Stomach smooth muscle (tissue), 2 donors: ENCODE data around the gene CNN2.

Source experiments
- H3K27ac ChIP-seq: one replicate; pipeline ENCODE4 v1.7.0; 2013; ENCODE audit warnings: mild to moderate bottlenecking, low read length, inconsistent platforms
- H3K27me3 ChIP-seq, 2 donors: one replicate each; pipeline ENCODE4 v1.7.0; 2013; ENCODE audit warnings: low read length in 2 of 2; ENCODE audit not compliant: insufficient read depth in 2 of 2, control insufficient read depth in 1 of 2
- H3K36me3 ChIP-seq, 2 donors: one replicate each; pipeline ENCODE4 v1.7.0; 2013; ENCODE audit warnings: low read length in 2 of 2; ENCODE audit not compliant: control insufficient read depth in 2 of 2, insufficient read depth in 2 of 2
- H3K4me1 ChIP-seq: one replicate; pipeline ENCODE4 v1.7.0; 2013; ENCODE audit warnings: low read length; ENCODE audit not compliant: control insufficient read depth, insufficient read depth
- H3K4me3 ChIP-seq, 2 donors: one replicate each; pipeline ENCODE4 v1.7.0; 2013; ENCODE audit warnings: low read length in 2 of 2
- H3K9ac ChIP-seq, 2 donors: one replicate each; pipeline ENCODE4 v1.7.0; 2013; ENCODE audit warnings: low read length in 2 of 2, mild to moderate bottlenecking in 1 of 2
- H3K9me3 ChIP-seq, 2 donors: one replicate each; pipeline ENCODE4 v1.7.0; 2013; ENCODE audit warnings: low read length in 2 of 2; ENCODE audit not compliant: control insufficient read depth in 2 of 2
- donor health status: healthy.
- donor health status: Pancreatic carcinoma.

Gene CNN2

GRCh38 chr19:1004803-1005664 lies 21.4 kb upstream of the CNN2 start:
- Histone ChIP-seq H3K9me3 (no peaks in the 10 kb centered on the region), H3K4me3 (no peak overlapping the region), H3K9ac (no peak overlapping the region), H3K36me3 (no peaks in the 10 kb centered on the region), H3K4me1 (peaks cover 9% of the 10 kb centered on the region), H3K27ac (no peak overlapping the region), H3K27me3 (peaks cover 14 to 21% of the 10 kb centered on the region in 2 donors)

- Histone ChIP-seq H3K9ac (no peak overlapping the region), H3K4me1 (peaks cover under 1% of the 10 kb centered on the region), H3K4me3 (no peak overlapping the region), H3K27me3 (peaks cover 5 to 8% of the 10 kb centered on the region in 2 donors), H3K36me3 (peaks cover 0 to 3% of the 10 kb centered on the region in 2 donors), H3K27ac (no peak overlapping the region), H3K9me3 (no peaks in the 10 kb centered on the region)
Observed at GRCh38 chr19:1006711-1007398, 19.6 kb upstream of the CNN2 start.

- Histone ChIP-seq H3K27me3 (peaks cover 2 to 4% of the 10 kb centered on the region in 2 donors), H3K9ac (no peak overlapping the region), H3K9me3 (no peaks in the 10 kb centered on the region), H3K27ac (no peak overlapping the region), H3K4me1 (peaks cover 3% of the 10 kb centered on the region), H3K36me3 (peaks cover 3 to 6% of the 10 kb centered on the region in 2 donors), H3K4me3 (no peak overlapping the region)
Observed at GRCh38 chr19:1007399-1008251, 18.8 kb upstream of the CNN2 start.

GRCh38 chr19:1008268-1009040 lies 18.0 kb upstream of the CNN2 start:
- no peak overlapping the region for H3K27ac ChIP-seq
- no peak overlapping the region for H3K4me3 ChIP-seq
- H3K36me3 ChIP-seq, result peaks cover 3 to 10% of the 10 kb centered on the region in 2 donors
- peaks cover 6% of the 10 kb centered on the region for H3K4me1 ChIP-seq
- H3K9me3 ChIP-seq, result no peaks in the 10 kb centered on the region
- peaks cover 0 to 1% of the 10 kb centered on the region in 2 donors for H3K27me3 ChIP-seq
- no peak overlapping the region for H3K9ac ChIP-seq

- H3K9me3 ChIP-seq, result no peaks in the 10 kb centered on the region
- H3K27me3 ChIP-seq, result no peaks in the 10 kb centered on the region
- H3K9ac ChIP-seq, result no peak overlapping the region
- no peak overlapping the region for H3K4me3 ChIP-seq
- peaks cover 7 to 14% of the 10 kb centered on the region in 2 donors for H3K36me3 ChIP-seq
- H3K4me1 ChIP-seq, result peaks cover 9% of the 10 kb centered on the region
- H3K27ac ChIP-seq, result no peak overlapping the region
Observed at GRCh38 chr19:1009041-1009980, 17.1 kb upstream of the CNN2 start.

GRCh38 chr19:1009981-1010538 lies 16.3 kb upstream of the CNN2 start:
- H3K36me3 ChIP-seq, result peaks cover 7 to 14% of the 10 kb centered on the region in 2 donors
- no peak overlapping the region for H3K4me3 ChIP-seq
- peaks cover 9% of the 10 kb centered on the region for H3K4me1 ChIP-seq
- H3K9me3 ChIP-seq, result no peaks in the 10 kb centered on the region
- no peaks in the 10 kb centered on the region for H3K27me3 ChIP-seq
- H3K9ac ChIP-seq, result no peak overlapping the region
- no peak overlapping the region for H3K27ac ChIP-seq

GRCh38 chr19:1010586-1011510 lies 15.6 kb upstream of the CNN2 start:
- H3K27me3 ChIP-seq, result no peaks in the 10 kb centered on the region
- peaks cover 7 to 14% of the 10 kb centered on the region in 2 donors for H3K36me3 ChIP-seq
- no peaks in the 10 kb centered on the region for H3K9me3 ChIP-seq
- no peak overlapping the region for H3K27ac ChIP-seq
- no peak overlapping the region for H3K9ac ChIP-seq
- H3K4me3 ChIP-seq, result no peak overlapping the region
- H3K4me1 ChIP-seq, result peaks cover 17% of the 10 kb centered on the region

GRCh38 chr19:1011831-1012333 lies 14.5 kb upstream of the CNN2 start:
- Histone ChIP-seq H3K4me1 (peaks cover 27% of the 10 kb centered on the region), H3K36me3 (peaks cover 7 to 14% of the 10 kb centered on the region in 2 donors), H3K4me3 (no peak overlapping the region), H3K27me3 (no peaks in the 10 kb centered on the region), H3K9ac (no peak overlapping the region), H3K9me3 (no peaks in the 10 kb centered on the region), H3K27ac (no peak overlapping the region)
